Gastroesophageal sphincter (tissue), 3 donors: ENCODE measurements around the gene MLLT10.

Source experiments
- EP300 ChIP-seq: sonication (generic); formaldehyde crosslinking; IDR thresholded peaks from one replicate; pipeline ENCODE4 v1.6.1; 2017; ENCODE audit warnings: antibody characterized with exemption, mild to moderate bottlenecking
- POLR2A ChIP-seq, 2 donors: fragments of 450-650 bp; IDR thresholded peaks; one replicate each; pipeline ENCODE4 v1.6.1; 2017; ENCODE audit warnings: antibody characterized with exemption in 2 of 2, mild to moderate bottlenecking in 2 of 2, moderate library complexity in 1 of 2
- POLR2AphosphoS5 ChIP-seq: sonication (generic); formaldehyde crosslinking; IDR thresholded peaks from one replicate; pipeline ENCODE4 v1.6.1; 2017; ENCODE audit warnings: antibody characterized with exemption
- TF ChIP-seq, protein P1 (sequence below), 4 experiments: fragments of 200-600 bp in 2 of 4; fragments of 450-650 bp in 2 of 4; sonication (generic) in 1 of 4; IDR thresholded peaks; one replicate each; pipeline ENCODE4 v1.5.1; 2017 to 2019; ENCODE audit warnings: antibody characterized with exemption in 4 of 4, mild to moderate bottlenecking in 2 of 4, moderate library complexity in 2 of 4

DNA sequence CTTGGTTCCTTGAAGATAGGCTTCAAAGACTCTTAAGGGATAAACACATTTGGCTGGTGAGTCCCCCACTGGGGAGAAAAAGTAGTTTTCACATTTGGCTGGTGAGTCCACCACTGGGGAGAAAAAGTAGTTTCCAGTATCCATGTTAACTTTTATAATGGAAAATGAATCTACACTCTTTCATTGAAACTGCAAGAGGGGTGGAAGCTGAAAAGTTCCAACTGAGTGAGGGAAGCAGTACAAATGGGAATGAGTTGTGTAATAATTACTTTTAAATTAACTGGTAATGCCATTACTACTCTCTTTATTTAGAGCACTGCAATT lies 153.9 kb downstream of the MLLT10 start:
- TF ChIP-seq POLR2A (IDR thresholded peaks at IDR 0.05) (no peak), POLR2AphosphoS5 (no peak), EP300 (no peak)
- TF ChIP-seq, protein P1, sequence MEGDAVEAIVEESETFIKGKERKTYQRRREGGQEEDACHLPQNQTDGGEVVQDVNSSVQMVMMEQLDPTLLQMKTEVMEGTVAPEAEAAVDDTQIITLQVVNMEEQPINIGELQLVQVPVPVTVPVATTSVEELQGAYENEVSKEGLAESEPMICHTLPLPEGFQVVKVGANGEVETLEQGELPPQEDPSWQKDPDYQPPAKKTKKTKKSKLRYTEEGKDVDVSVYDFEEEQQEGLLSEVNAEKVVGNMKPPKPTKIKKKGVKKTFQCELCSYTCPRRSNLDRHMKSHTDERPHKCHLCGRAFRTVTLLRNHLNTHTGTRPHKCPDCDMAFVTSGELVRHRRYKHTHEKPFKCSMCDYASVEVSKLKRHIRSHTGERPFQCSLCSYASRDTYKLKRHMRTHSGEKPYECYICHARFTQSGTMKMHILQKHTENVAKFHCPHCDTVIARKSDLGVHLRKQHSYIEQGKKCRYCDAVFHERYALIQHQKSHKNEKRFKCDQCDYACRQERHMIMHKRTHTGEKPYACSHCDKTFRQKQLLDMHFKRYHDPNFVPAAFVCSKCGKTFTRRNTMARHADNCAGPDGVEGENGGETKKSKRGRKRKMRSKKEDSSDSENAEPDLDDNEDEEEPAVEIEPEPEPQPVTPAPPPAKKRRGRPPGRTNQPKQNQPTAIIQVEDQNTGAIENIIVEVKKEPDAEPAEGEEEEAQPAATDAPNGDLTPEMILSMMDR (IDR thresholded peaks at IDR 0.05): no peak
